HepG2 (cell line): ENCODE data around the gene GSK3B. TPM values are rescaled to one million over a fixed set of nuclear protein-coding genes. Genes with fewer than 3 reads are reported as not detected.

Experiments
- ATAC-seq: fragments of 200-7000 bp; cut with Tn5 transposase; 3 replicates; pipeline ENCODE4 v1.9.1; 2020; ENCODE audit warnings: mild to moderate bottlenecking, moderate library complexity
- BruUV-seq: library from RNA; stranded (reverse); fragments of 400-500 nt; replicated peaks from 2 replicates; lab custom pipeline; 2021; lab: Mats Ljungman, UMichigan
- CTCF ChIA-PET: fragments of 300-600 bp; formaldehyde crosslinking; extraction: SDS; loops from one replicate; lab custom pipeline; 2021; ENCODE audit warnings: low total read pairs, inconsistent platforms, low intra/inter-chr PET ratio; lab: Yijun Ruan, JAX
- POLR2A ChIA-PET: fragments of 350-600 bp; sonication (Branson Sonifier 250); formaldehyde crosslinking; loops from one replicate; lab custom pipeline; 2020; ENCODE audit warnings: antibody characterized with exemption, inconsistent platforms; lab: Yijun Ruan, JAX
- DNase-seq: peaks from one replicate; pipeline ENCODE4 v3.0.0-alpha.2; 2015; ENCODE audit warnings: low spot score
- FAIRE-seq: peaks from 3 replicates; lab custom pipeline; 2011; peaks lifted over from hg19 to GRCh38; lab: Jason Lieb, UNC
- H2AFZ ChIP-seq: one replicate; pipeline ENCODE4 v1.6.1; 2011; ENCODE audit warnings: low read length, inconsistent platforms
- H3K27ac ChIP-seq: fragments of 300-600 bp; 3 replicates; pipeline ENCODE4 v1.8.0; 2011; ENCODE audit warnings: mixed run types, mild to moderate bottlenecking, mixed read lengths, low read length, inconsistent platforms; ENCODE audit not compliant: insufficient read depth; ENCODE audit errors: extremely low read length
- H3K27me3 ChIP-seq, 2 experiments: fragments of 200-600 bp in 1 of 2; 2 replicates in 1 of 2; 3 replicates in 1 of 2; pipeline versions ENCODE4 v1.6.0 to v1.8.0; 2011; ENCODE audit warnings: low read length in 2 of 2, mild to moderate bottlenecking in 2 of 2, moderate library complexity in 2 of 2, inconsistent platforms in 1 of 2; ENCODE audit not compliant: insufficient read depth in 2 of 2, control insufficient read depth in 1 of 2
- H3K36me3 ChIP-seq, 2 experiments: fragments of 200-600 bp in 1 of 2; replicated peaks in 1 of 2; 2 replicates in 1 of 2; 3 replicates in 1 of 2; pipeline versions ENCODE4 v1.5.1 to v1.8.0; 2011; ENCODE audit warnings: low read length in 2 of 2, inconsistent platforms in 1 of 2; ENCODE audit not compliant: insufficient read depth in 2 of 2, control insufficient read depth in 1 of 2
- H3K4me1 ChIP-seq: 2 replicates; pipeline ENCODE4 v1.5.1; 2012; ENCODE audit warnings: low read length, inconsistent platforms; ENCODE audit not compliant: insufficient read depth
- H3K4me2 ChIP-seq: 2 replicates; pipeline ENCODE4 v1.6.0; 2011; ENCODE audit warnings: low read depth, low read length, inconsistent platforms
- H3K4me3 ChIP-seq, 3 experiments: fragments of 200-600 bp in 1 of 3; sonication (generic), shearing (Covaris generic) in 1 of 3; replicated peaks in 1 of 3; 2 replicates each; pipeline ENCODE4 v1.5.1; 2011 to 2016; ENCODE audit warnings: low read length in 3 of 3, inconsistent platforms in 2 of 3, low read depth in 2 of 3, mild to moderate bottlenecking in 2 of 3, control low read depth in 1 of 3, mixed read lengths in 1 of 3; ENCODE audit not compliant: insufficient read depth in 1 of 3
- H3K79me2 ChIP-seq: one replicate; pipeline ENCODE4 v1.6.1; 2011; ENCODE audit warnings: low read length, inconsistent platforms; ENCODE audit not compliant: insufficient read depth
- H3K9ac ChIP-seq: 2 replicates; pipeline ENCODE4 v1.6.0; 2011; ENCODE audit warnings: mild to moderate bottlenecking, low read depth, low read length, inconsistent platforms; ENCODE audit not compliant: insufficient read depth
- H3K9me3 ChIP-seq: 2 replicates; pipeline ENCODE4 v1.5.1; 2012; ENCODE audit warnings: mild to moderate bottlenecking, low read length
- H4K20me1 ChIP-seq: 2 replicates; pipeline ENCODE4 v1.6.0; 2011; ENCODE audit warnings: inconsistent platforms, mild to moderate bottlenecking, low read length, moderate library complexity; ENCODE audit not compliant: insufficient read depth
- ARID2 ChIP-seq: sonication (generic); formaldehyde crosslinking; IDR thresholded peaks from 2 replicates; pipeline ENCODE4 v1.8.1; 2022; ENCODE audit warnings: mild to moderate bottlenecking, missing genetic modification reagents, borderline replicate concordance
- CCAR2 ChIP-seq: fragments of 200-400 bp; formaldehyde crosslinking; optimal IDR thresholded peaks from 2 replicates; pipeline ENCODE3; 2018; ENCODE audit warnings: low read depth, mild to moderate bottlenecking, low read length, moderate library complexity
- DNMT1 ChIP-seq: sonication (generic); formaldehyde crosslinking; IDR thresholded peaks from 2 replicates; pipeline ENCODE4 v1.5.1; 2020; ENCODE audit warnings: mild to moderate bottlenecking, missing genetic modification reagents
- FOSL1 ChIP-seq: sonication (generic); formaldehyde crosslinking; IDR thresholded peaks from 2 replicates; pipeline ENCODE4 v1.9.0; 2021; ENCODE audit warnings: missing genetic modification reagents, borderline replicate concordance
- HHEX ChIP-seq: IDR thresholded peaks from 2 replicates; pipeline ENCODE4 v1.6.1; 2016; ENCODE audit warnings: control low read depth
- HOXA3 ChIP-seq: sonication (generic); formaldehyde crosslinking; IDR thresholded peaks from 2 replicates; pipeline ENCODE4 v1.5.0; 2020; ENCODE audit warnings: missing genetic modification reagents
- HOXA7 ChIP-seq: sonication (generic); formaldehyde crosslinking; IDR thresholded peaks from 2 replicates; pipeline ENCODE4 v1.8.1; 2022; ENCODE audit warnings: mild to moderate bottlenecking, missing genetic modification reagents, moderate library complexity
- IKZF4 ChIP-seq: sonication (generic); formaldehyde crosslinking; IDR thresholded peaks from 2 replicates; pipeline ENCODE4 v1.5.1; 2020; ENCODE audit warnings: borderline replicate concordance, mild to moderate bottlenecking, low read depth, missing genetic modification reagents; ENCODE audit errors: not compliant biosample characterization
- ZFAT ChIP-seq: sonication (generic); formaldehyde crosslinking; conservative IDR thresholded peaks from 2 replicates; pipeline ENCODE4 v1.8.1; 2023; ENCODE audit warnings: missing genetic modification reagents, inconsistent platforms
- ZNF292 ChIP-seq: sonication (generic); formaldehyde crosslinking; IDR thresholded peaks from 2 replicates; pipeline ENCODE4 v1.8.1; 2022; ENCODE audit warnings: mild to moderate bottlenecking, low read depth, missing genetic modification reagents, borderline replicate concordance
- ZSCAN12 ChIP-seq: sonication (generic); formaldehyde crosslinking; IDR thresholded peaks from 2 replicates; pipeline ENCODE4 v1.9.0; 2021; ENCODE audit warnings: mild to moderate bottlenecking, missing genetic modification reagents
- ZSCAN9 ChIP-seq: IDR thresholded peaks from 2 replicates; pipeline ENCODE4 v1.6.1; 2016; ENCODE audit warnings: borderline replicate concordance
- WGBS: methylation state at CpG from one replicate; pipeline ENCODE4 v1.1.6; 2017; ENCODE audit warnings: low lambda C conversion rate; 5-methylcytosine and 5-hydroxymethylcytosine counted together
- in situ Hi-C: cut with HindIII; loops from 2 replicates; pipeline ENCODE4 v1.10.0; 2017; ENCODE audit warnings: low pct_unique_long_range_greater_than_20kb; ENCODE audit not compliant: extremely low pct_ligation_motif_present
- intact Hi-C: fragments of 100-400 bp; cut with micrococcal nuclease; formaldehyde crosslinking; loops from one replicate; pipeline ENCODE4 v1.10.0; 2022; ENCODE audit not compliant: unreplicated experiment
- polyA plus RNA-seq, 8 experiments: library from polyadenylated mRNA; depleted of rRNA in 3 of 8; stranded (reverse) in 7 of 8; unstranded in 1 of 8; fragments of >200 nt; fragmentation: Illumina TruSeq in 4 of 8; extraction: Trizol in 4 of 8; gene quantifications; 2 replicates each; pipeline versions ENCODE4 v1.2.1 to v1.2.3, GENCODE V29; 2011 to 2016; ENCODE audit warnings: low read depth in 4 of 8, missing spikeins in 1 of 8, mixed read lengths in 1 of 8; ENCODE audit not compliant: insufficient read depth in 1 of 8
- total RNA-seq, 5 experiments: library from RNA; depleted of rRNA; stranded (reverse); fragments of >200 nt; fragmentation: Illumina TruSeq; extraction: Trizol; gene quantifications; 2 replicates each; pipeline ENCODE4 v1.2.3, GENCODE V29; 2016; ENCODE audit warnings: low read depth in 1 of 5
- TF ChIP-seq, protein P1 (sequence below): sonication (generic); formaldehyde crosslinking; IDR thresholded peaks from 2 replicates; pipeline ENCODE4 v1.4.0; 2020; ENCODE audit warnings: missing genetic modification reagents, mild to moderate bottlenecking, borderline replicate concordance
- TF ChIP-seq, protein P2 (sequence below): sonication (generic); formaldehyde crosslinking; IDR thresholded peaks from 2 replicates; pipeline ENCODE4 v1.5.0; 2020; ENCODE audit warnings: mild to moderate bottlenecking, missing genetic modification reagents

Gene GSK3B
- total and polyA plus RNA-seq, 2 of the 13 experiments (the other 11 are each of a cell fraction or from before 2014, with no cell fraction given): 22.3 to 30.1 TPM

DNA sequence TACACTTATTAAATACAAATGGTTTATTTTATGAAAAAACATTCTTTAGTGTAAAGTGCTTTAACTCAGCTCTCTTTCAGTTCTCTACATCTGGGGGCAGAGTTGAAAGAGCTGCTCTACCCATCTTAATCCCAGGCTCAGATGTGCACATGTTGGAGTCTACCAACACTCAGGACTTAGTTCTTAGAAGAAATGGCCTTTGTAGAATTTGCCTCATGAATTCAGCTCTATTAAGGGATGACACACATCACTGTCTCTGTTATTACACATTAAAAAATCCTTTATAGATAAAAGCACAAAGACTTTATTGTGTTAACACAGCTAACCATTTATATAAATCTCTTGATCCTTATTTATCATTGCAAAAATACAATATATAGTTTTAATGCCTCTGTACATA, 31.7 kb upstream of the GSK3B start:
- Histone ChIP-seq H3K4me1 (no peaks in the 10 kb centered on the region), H3K9ac (no peak overlapping the region), H2AFZ (no peak overlapping the region), H3K9me3 (no peaks in the 10 kb centered on the region), H3K4me3 (no peak overlapping the region), H3K4me2 (no peak overlapping the region), H3K36me3 (no peaks in the 10 kb centered on the region), H4K20me1 (no peaks in the 10 kb centered on the region), H3K79me2 (no peaks in the 10 kb centered on the region), H3K27ac (no peak overlapping the region), H3K27me3 (no peaks in the 10 kb centered on the region)
- FAIRE-seq: no peak
- in situ Hi-C loops (no loop called here), intact Hi-C loops (no loop called here)
- TF ChIP-seq CCAR2 (no peak), HHEX (CRISPR knock-in tag) (no peak), HOXA3 (CRISPR knock-in tag) (no peak), ZFAT (CRISPR knock-in tag) (no peak)
- POLR2A ChIA-PET: interaction anchor here (1.7 kb wide), 1 partner anchor 31 kb away, joined by 4 read pairs; no protein-coding TSS in a partner anchor
- DNase-seq: no peak
- CTCF ChIA-PET: no interaction called here
- ATAC-seq: no peak
- no TSS peak for BruUV-seq

DNA sequence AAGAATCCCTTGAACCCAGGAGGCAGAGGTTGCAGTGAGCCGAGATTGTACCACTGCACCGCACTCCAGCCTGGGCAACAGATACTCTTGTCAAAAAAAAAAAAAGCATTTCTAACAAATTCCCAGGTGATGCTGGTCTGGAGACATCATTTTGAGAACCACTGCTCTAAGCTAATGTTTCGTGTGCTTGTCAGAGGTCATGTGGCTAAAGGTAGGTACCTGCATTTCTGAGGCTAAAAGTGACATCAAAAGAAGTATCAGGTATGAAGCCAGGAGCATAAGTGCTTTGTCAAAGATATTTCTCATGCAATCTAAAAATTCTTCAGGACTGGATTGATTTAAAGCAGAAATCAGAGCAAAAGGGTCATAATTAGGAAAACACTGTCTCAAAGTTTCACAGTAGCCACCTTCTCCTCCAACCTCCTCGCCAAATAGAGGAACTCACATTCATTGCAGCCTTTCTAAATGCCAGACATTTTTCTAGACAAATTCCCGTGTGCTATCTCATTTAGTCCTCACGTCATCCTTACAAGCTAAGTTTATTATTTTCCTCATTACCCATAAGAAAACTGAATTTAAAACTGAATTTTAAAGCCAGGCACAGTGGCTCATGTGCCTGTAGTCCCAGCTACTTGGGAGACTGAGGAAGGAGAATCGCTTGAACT, 25.7 kb upstream of the GSK3B start:
- H4K20me1 ChIP-seq: no peaks in the 10 kb centered on the region
- FAIRE-seq (no peak), DNase-seq (no peak), ATAC-seq (no peak)
- no peaks in the 10 kb centered on the region for H3K27me3 ChIP-seq
- H2AFZ ChIP-seq: no peak overlapping the region
- in situ Hi-C loops: no loop called here
- POLR2A ChIA-PET: no interaction called here
- no peak overlapping the region for H3K4me2 ChIP-seq
- H3K27ac ChIP-seq: no peak overlapping the region
- H3K36me3 ChIP-seq: no peaks in the 10 kb centered on the region
- WGBS: 77% methylated on average over 7 of the region's 7 CpGs
- H3K4me3 ChIP-seq: no peak overlapping the region
- no peaks in the 10 kb centered on the region for H3K79me2 ChIP-seq
- no TSS peak for BruUV-seq
- no peaks in the 10 kb centered on the region for H3K9me3 ChIP-seq
- peaks cover 8% of the 10 kb centered on the region; the same call in 1 of the 2 replicates for H3K4me1 ChIP-seq
- no peak overlapping the region for H3K9ac ChIP-seq
- CTCF ChIA-PET: no interaction called here
- intact Hi-C loops: no loop called here
- no peak for TF ChIP-seq ARID2
- TF ChIP-seq, protein P1, sequence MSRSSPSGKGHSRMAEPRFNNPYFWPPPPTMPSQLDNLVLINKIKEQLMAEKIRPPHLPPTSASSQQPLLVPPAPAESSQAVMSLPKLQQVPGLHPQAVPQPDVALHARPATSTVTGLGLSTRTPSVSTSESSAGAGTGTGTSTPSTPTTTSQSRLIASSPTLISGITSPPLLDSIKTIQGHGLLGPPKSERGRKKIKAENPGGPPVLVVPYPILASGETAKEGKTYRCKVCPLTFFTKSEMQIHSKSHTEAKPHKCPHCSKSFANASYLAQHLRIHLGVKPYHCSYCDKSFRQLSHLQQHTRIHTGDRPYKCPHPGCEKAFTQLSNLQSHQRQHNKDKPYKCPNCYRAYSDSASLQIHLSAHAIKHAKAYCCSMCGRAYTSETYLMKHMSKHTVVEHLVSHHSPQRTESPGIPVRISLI (CRISPR knock-in tag): no peak
- TF ChIP-seq IKZF4 (CRISPR knock-in tag): no peak
- TF ChIP-seq ZSCAN9 (CRISPR knock-in tag): no peak
- no peak for TF ChIP-seq HOXA7
- no peak for TF ChIP-seq DNMT1 (CRISPR knock-in tag)
- no peak for TF ChIP-seq ZNF292 (CRISPR knock-in tag)
- TF ChIP-seq FOSL1: no peak
- TF ChIP-seq ZSCAN12 (CRISPR knock-in tag): no peak
- TF ChIP-seq, protein P2, sequence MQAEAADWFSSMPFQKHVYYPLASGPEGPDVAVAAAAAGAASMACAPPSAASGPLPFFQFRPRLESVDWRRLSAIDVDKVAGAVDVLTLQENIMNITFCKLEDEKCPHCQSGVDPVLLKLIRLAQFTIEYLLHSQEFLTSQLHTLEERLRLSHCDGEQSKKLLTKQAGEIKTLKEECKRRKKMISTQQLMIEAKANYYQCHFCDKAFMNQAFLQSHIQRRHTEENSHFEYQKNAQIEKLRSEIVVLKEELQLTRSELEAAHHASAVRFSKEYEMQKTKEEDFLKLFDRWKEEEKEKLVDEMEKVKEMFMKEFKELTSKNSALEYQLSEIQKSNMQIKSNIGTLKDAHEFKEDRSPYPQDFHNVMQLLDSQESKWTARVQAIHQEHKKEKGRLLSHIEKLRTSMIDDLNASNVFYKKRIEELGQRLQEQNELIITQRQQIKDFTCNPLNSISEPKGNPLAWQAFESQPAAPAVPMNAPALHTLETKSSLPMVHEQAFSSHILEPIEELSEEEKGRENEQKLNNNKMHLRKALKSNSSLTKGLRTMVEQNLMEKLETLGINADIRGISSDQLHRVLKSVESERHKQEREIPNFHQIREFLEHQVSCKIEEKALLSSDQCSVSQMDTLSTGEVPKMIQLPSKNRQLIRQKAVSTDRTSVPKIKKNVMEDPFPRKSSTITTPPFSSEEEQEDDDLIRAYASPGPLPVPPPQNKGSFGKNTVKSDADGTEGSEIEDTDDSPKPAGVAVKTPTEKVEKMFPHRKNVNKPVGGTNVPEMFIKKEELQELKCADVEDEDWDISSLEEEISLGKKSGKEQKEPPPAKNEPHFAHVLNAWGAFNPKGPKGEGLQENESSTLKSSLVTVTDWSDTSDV (CRISPR knock-in tag): no peak
